GM12878 (cell line): Measurements from ENCODE around the gene RRAGD. TPM values are rescaled to one million over a fixed set of nuclear protein-coding genes. Genes with fewer than 3 reads are reported as not detected.

Experiments used
- CREB1 ChIP-seq: IDR thresholded peaks from 2 replicates; pipeline ENCODE4 v1.6.1; 2012; ENCODE audit warnings: low read depth, mild to moderate bottlenecking, inconsistent platforms
- CUX1 ChIP-seq: IDR thresholded peaks from 2 replicates; pipeline ENCODE4 v1.6.1; 2012; ENCODE audit warnings: improper control_type of control experiment, low read depth, low read length; ENCODE audit not compliant: insufficient replicate concordance
- RAD21 ChIP-seq: IDR thresholded peaks from 2 replicates; pipeline ENCODE4 v1.6.1; 2011; ENCODE audit warnings: mild to moderate bottlenecking, low read depth, low read length, moderate library complexity; ENCODE audit not compliant: insufficient read depth
- SMC3 ChIP-seq: IDR thresholded peaks from 2 replicates; pipeline ENCODE4 v1.6.1; 2011; ENCODE audit warnings: low read length, improper control_type of control experiment, borderline replicate concordance
- polyA plus RNA-seq, 11 experiments: library from polyadenylated mRNA; depleted of rRNA in 4 of 11; unstranded in 6 of 11; stranded (reverse) in 5 of 11; fragments of >200 nt; fragmentation: Nextera tagmentation in 4 of 11; fragmentation: Illumina TruSeq in 1 of 11; extraction: Ambion mirVana in 4 of 11; extraction: Trizol in 1 of 11; gene quantifications; 1 replicate in 1 of 11; 2 replicates in 10 of 11; pipeline versions ENCODE4 v1.2.1 to v1.2.3, GENCODE V29; 2011 to 2016; ENCODE audit warnings: inconsistent platforms in 2 of 11, missing spikeins in 2 of 11, low read depth in 1 of 11
- total RNA-seq, 4 experiments: library from RNA; depleted of rRNA in 3 of 4; stranded (reverse); fragments of >200 nt in 3 of 4; fragmentation: Illumina TruSeq in 1 of 4; extraction: Trizol in 1 of 4; gene quantifications; 2 replicates each; pipeline versions ENCODE4 v1.2.1 to v1.2.3, GENCODE V29; 2013 to 2021

RRAGD gene
- total and polyA plus RNA-seq, 10 of the 15 experiments (the other 5 are each of a cell fraction or from before 2014, with no cell fraction given), result 4.6 to 17.4 (median 8.5) TPM

DNA sequence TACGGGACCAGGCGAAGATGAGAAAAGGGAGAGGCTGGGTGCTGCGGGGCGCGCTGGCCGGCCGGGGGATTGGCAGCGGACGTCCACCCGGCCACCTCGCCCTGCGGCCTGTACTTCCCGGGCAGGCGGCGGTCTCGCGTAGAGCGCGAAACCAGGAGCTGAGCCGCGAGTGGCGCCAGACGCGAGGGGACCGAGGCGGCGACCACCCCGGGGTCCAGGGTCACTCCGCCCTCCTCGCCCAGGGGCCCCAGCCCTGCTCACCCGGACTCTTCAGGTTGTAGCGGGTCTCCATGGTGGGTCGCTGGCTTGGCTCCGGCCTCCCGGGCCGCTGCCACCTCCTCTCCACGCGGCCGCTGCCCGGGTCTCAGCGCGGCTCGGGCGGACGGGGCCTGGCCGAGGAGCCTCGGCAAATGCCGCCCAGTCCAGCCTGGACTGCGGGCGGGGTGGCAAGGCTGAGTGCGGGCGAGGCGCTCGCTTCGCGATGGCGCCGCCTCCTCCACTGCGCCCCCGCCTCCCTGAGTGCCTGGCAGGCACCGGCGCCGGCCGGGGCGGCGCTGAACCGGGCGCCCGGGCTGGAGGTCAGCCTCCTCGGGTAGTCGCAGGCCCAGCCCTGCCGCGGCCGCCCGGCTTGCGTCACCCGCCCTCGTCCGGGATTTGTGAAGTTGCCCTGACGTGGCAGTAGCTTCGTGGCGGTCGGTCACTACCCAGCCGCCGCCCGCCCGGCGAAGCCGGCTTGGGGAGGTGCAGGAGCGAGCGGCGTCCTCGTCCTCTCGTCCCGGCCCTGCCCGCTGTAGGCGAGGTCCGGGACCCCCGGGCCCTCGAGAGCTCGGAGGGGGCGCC lies 59.6 kb downstream of the RRAGD start, which contains the start of gene UBE2J1 (continued):
- no peak for TF ChIP-seq CUX1
- no peak for TF ChIP-seq SMC3
- TF ChIP-seq RAD21, result no peak
- peak; percentile 87 for TF ChIP-seq CREB1
